IMR-90 (cell line): Measurements from ENCODE around the gene ANKMY2. TPM values are rescaled to one million over a fixed set of nuclear protein-coding genes. Genes with fewer than 3 reads are reported as not detected.

Experiments used
- ATAC-seq: fragments of 200-7000 bp; cut with Tn5 transposase; 2 replicates; pipeline ENCODE4 v1.9.1; 2020; ENCODE audit warnings: low read depth, mild to moderate bottlenecking, moderate library complexity
- BruUV-seq: library from RNA; stranded (reverse); fragments of 400-500 nt; replicated peaks from 2 replicates; lab custom pipeline; 2021; lab: Mats Ljungman, UMichigan
- CTCF ChIA-PET: fragments of 300-600 bp; formaldehyde crosslinking; extraction: SDS; loops from one replicate; lab custom pipeline; 2021; ENCODE audit warnings: antibody characterized with exemption; lab: Yijun Ruan, JAX
- POLR2A ChIA-PET: fragments of 300-600 bp; sonication (Branson Sonifier 250); formaldehyde crosslinking; loops from one replicate; lab custom pipeline; 2022; ENCODE audit warnings: antibody characterized with exemption; ENCODE audit not compliant: unreplicated experiment; lab: Charles Lee
- DNase-seq: peaks from one replicate; pipeline ENCODE4 v3.0.0; 2013
- H2AFZ ChIP-seq: replicated peaks from 2 replicates; pipeline ENCODE3; 2013; ENCODE audit warnings: low read length, mild to moderate bottlenecking; ENCODE audit not compliant: poor library complexity
- H2AK5ac ChIP-seq: 2 replicates; pipeline ENCODE4 v1.6.1; 2013; ENCODE audit warnings: low read depth, low read length, inconsistent platforms
- H2AK9ac ChIP-seq: replicated peaks from 2 replicates; pipeline ENCODE3; 2013; ENCODE audit warnings: mild to moderate bottlenecking, low read depth, low read length, moderate library complexity; ENCODE audit not compliant: poor library complexity
- H2BK120ac ChIP-seq: 2 replicates; pipeline ENCODE4 v1.6.1; 2013; ENCODE audit warnings: low read depth, low read length, inconsistent platforms
- H2BK15ac ChIP-seq: 3 replicates; pipeline ENCODE4 v1.6.1; 2013; ENCODE audit warnings: low read depth, low read length, inconsistent platforms
- H2BK20ac ChIP-seq: 2 replicates; pipeline ENCODE4 v1.6.1; 2013; ENCODE audit warnings: low read depth, mild to moderate bottlenecking, inconsistent platforms, low read length, moderate library complexity
- H2BK5ac ChIP-seq: 2 replicates; pipeline ENCODE4 v1.6.1; 2013; ENCODE audit warnings: mild to moderate bottlenecking, low read depth, low read length, inconsistent platforms; ENCODE audit not compliant: poor library complexity, severe bottlenecking
- H3K14ac ChIP-seq: replicated peaks from 2 replicates; pipeline ENCODE4 v1.6.1; 2013; ENCODE audit warnings: low read depth, low read length, inconsistent platforms
- H3K18ac ChIP-seq: 2 replicates; pipeline ENCODE4 v1.6.1; 2013; ENCODE audit warnings: low read depth, low read length, control low read depth
- H3K23ac ChIP-seq: 2 replicates; pipeline ENCODE4 v1.6.1; 2013; ENCODE audit warnings: low read depth, low read length, inconsistent platforms
- H3K27ac ChIP-seq: 2 replicates; pipeline ENCODE4 v1.5.1; 2013; ENCODE audit warnings: mild to moderate bottlenecking, control low read depth, low read length; ENCODE audit not compliant: insufficient read depth
- H3K27me3 ChIP-seq: 2 replicates; pipeline ENCODE4 v1.6.1; 2013; ENCODE audit warnings: low read length; ENCODE audit not compliant: control insufficient read depth, insufficient read depth
- H3K36me3 ChIP-seq: 2 replicates; pipeline ENCODE4 v1.6.1; 2013; ENCODE audit warnings: low read length, mixed read lengths; ENCODE audit not compliant: control insufficient read depth, insufficient read depth
- H3K4ac ChIP-seq: 2 replicates; pipeline ENCODE4 v1.6.1; 2013; ENCODE audit warnings: low read depth, low read length, inconsistent platforms
- H3K4me1 ChIP-seq: 2 replicates; pipeline ENCODE4 v1.6.1; 2013; ENCODE audit warnings: low read length, mixed read lengths; ENCODE audit not compliant: control insufficient read depth, insufficient read depth
- H3K4me2 ChIP-seq: 2 replicates; pipeline ENCODE4 v1.6.1; 2013; ENCODE audit warnings: low read depth, mild to moderate bottlenecking, control low read depth, low read length, moderate library complexity
- H3K4me3 ChIP-seq: 2 replicates; pipeline ENCODE4 v1.5.1; 2013; ENCODE audit warnings: low read depth, mild to moderate bottlenecking, control low read depth, low read length, moderate library complexity; ENCODE audit not compliant: insufficient read depth
- H3K56ac ChIP-seq: 2 replicates; pipeline ENCODE4 v1.6.1; 2013; ENCODE audit warnings: low read length, inconsistent platforms; ENCODE audit not compliant: insufficient read depth; ENCODE audit errors: extremely low read depth
- H3K79me1 ChIP-seq, 2 experiments: 2 replicates each; pipeline ENCODE4 v1.6.1; 2013; ENCODE audit warnings: low read length in 2 of 2, inconsistent platforms in 1 of 2, low read depth in 1 of 2
- H3K9ac ChIP-seq: 2 replicates; pipeline ENCODE4 v1.6.1; 2013; ENCODE audit warnings: low read depth, low read length, control low read depth
- H3K9me1 ChIP-seq: 2 replicates; pipeline ENCODE4 v1.6.1; 2013; ENCODE audit warnings: low read length, inconsistent platforms; ENCODE audit not compliant: insufficient read depth
- H3K9me3 ChIP-seq: 2 replicates; pipeline ENCODE4 v1.6.1; 2013; ENCODE audit warnings: low read length; ENCODE audit not compliant: control insufficient read depth, insufficient read depth
- H4K20me1 ChIP-seq: 2 replicates; pipeline ENCODE4 v1.6.1; 2013; ENCODE audit warnings: low read length, inconsistent platforms; ENCODE audit not compliant: insufficient read depth
- H4K5ac ChIP-seq: 2 replicates; pipeline ENCODE4 v1.6.1; 2013; ENCODE audit warnings: mild to moderate bottlenecking, low read depth, low read length, control low read depth
- H4K8ac ChIP-seq, 2 experiments: 2 replicates each; pipeline ENCODE4 v1.6.1; 2013; ENCODE audit warnings: low read depth in 2 of 2, low read length in 2 of 2, control low read depth in 1 of 2, inconsistent platforms in 1 of 2
- H4K91ac ChIP-seq: 2 replicates; pipeline ENCODE4 v1.6.1; 2013; ENCODE audit warnings: low read depth, low read length, inconsistent platforms; ENCODE audit not compliant: insufficient read depth
- BHLHE40 ChIP-seq: fragments of 150-350 bp; IDR thresholded peaks from 2 replicates; pipeline ENCODE4 v1.6.1; 2016; ENCODE audit warnings: mild to moderate bottlenecking, low read depth, low read length
- CEBPB ChIP-seq: IDR thresholded peaks from 2 replicates; pipeline ENCODE4 v1.6.1; 2012; ENCODE audit warnings: low read depth, low read length, improper control_type of control experiment
- MAFK ChIP-seq: IDR thresholded peaks from 2 replicates; pipeline ENCODE4 v1.6.1; 2012; ENCODE audit warnings: low read depth, low read length, improper control_type of control experiment
- MAZ ChIP-seq: IDR thresholded peaks from 2 replicates; pipeline ENCODE4 v1.6.1; 2012; ENCODE audit warnings: low read depth, mild to moderate bottlenecking, low read length, improper control_type of control experiment, moderate library complexity, borderline replicate concordance
- NFE2L2 ChIP-seq: fragments of 150-350 bp; IDR thresholded peaks from 2 replicates; pipeline ENCODE4 v1.6.1; 2016; ENCODE audit warnings: low read depth, mild to moderate bottlenecking, low read length
- POLR2A ChIP-seq: IDR thresholded peaks from 2 replicates; pipeline ENCODE4 v1.6.1; 2012; ENCODE audit warnings: mild to moderate bottlenecking, low read depth, low read length
- RCOR1 ChIP-seq: IDR thresholded peaks from 2 replicates; pipeline ENCODE4 v1.6.1; 2012; ENCODE audit warnings: mild to moderate bottlenecking, low read length, improper control_type of control experiment; ENCODE audit not compliant: insufficient replicate concordance
- RFX5 ChIP-seq: IDR thresholded peaks from 2 replicates; pipeline ENCODE4 v1.8.0; 2012; ENCODE audit warnings: low read depth, mild to moderate bottlenecking, low read length, moderate library complexity
- dilution Hi-C: fragments of 300-500 bp; cut with HindIII; formaldehyde crosslinking; loops from one replicate; pipeline ENCODE4 v1.14.3; 2018; ENCODE audit warnings: low sequenced_read_pairs; ENCODE audit not compliant: unreplicated experiment
- in situ Hi-C: fragments of 300-500 bp; cut with MboI; formaldehyde crosslinking; loops from 3 replicates; pipeline ENCODE4 v1.14.3; 2019; ENCODE audit warnings: low sequenced_read_pairs, inconsistent platforms, mixed read lengths
- intact Hi-C: fragments of 100-400 bp; cut with micrococcal nuclease; formaldehyde crosslinking; loops from 2 replicates; pipeline ENCODE4 v1.10.0; 2022
- polyA plus RNA-seq, 3 experiments: library from polyadenylated mRNA; depleted of rRNA; stranded (reverse); fragments of >200 nt; gene quantifications; 2 replicates each; pipeline ENCODE4 v1.2.3, GENCODE V29; 2012; ENCODE audit warnings: low replicate concordance in 1 of 3
- total RNA-seq: library from RNA; depleted of rRNA; stranded (reverse); fragments of >200 nt; gene quantifications from 2 replicates; pipeline ENCODE4 v1.2.3, GENCODE V29; 2012
- TF ChIP-seq, protein P1 (sequence below): fragments of 150-350 bp; IDR thresholded peaks from 2 replicates; pipeline ENCODE4 v1.6.1; 2016; ENCODE audit warnings: low read depth, mild to moderate bottlenecking, low read length, moderate library complexity, borderline replicate concordance
- TF ChIP-seq, protein P2 (sequence below): fragments of 150-350 bp; IDR thresholded peaks from 2 replicates; pipeline ENCODE4 v1.6.1; 2017; ENCODE audit warnings: mild to moderate bottlenecking, antibody characterized with exemption, low read length, low read depth

ANKMY2 gene
- total and polyA plus RNA-seq, 2 of the 4 experiments (the other 2 are of a cell fraction), result 19.5 to 41.9 TPM

DNA sequence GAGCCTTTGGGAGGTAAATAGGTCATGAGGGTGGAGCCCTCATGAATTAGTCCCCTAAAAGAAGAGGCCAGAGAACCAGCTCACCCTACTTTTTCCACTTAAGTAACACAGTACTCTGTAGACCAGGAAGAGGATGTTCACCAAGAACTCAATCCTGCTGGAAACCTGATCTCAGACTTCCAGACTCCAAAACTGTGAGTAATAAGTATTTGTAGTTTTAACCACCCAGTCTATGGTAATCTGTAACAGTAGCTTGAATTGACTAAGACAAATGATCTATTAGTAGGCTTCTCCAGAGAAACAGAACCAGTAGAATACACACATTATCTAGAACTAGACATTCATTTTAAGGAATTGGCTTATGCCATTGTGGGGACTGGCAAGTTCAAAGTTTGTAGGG lies 51.5 kb downstream of the ANKMY2 start:
- H2BK120ac ChIP-seq, result no peak overlapping the region
- H3K4me2 ChIP-seq, result no peak overlapping the region
- ATAC-seq, result peak; percentile 73
- no peaks in the 10 kb centered on the region for H3K79me1 ChIP-seq
- TF ChIP-seq CEBPB (no peak), POLR2A (no peak), RCOR1 (no peak), BHLHE40 (no peak), RFX5 (no peak), MAFK (no peak), MAZ (no peak), NFE2L2 (no peak)
- TF ChIP-seq, protein P1, sequence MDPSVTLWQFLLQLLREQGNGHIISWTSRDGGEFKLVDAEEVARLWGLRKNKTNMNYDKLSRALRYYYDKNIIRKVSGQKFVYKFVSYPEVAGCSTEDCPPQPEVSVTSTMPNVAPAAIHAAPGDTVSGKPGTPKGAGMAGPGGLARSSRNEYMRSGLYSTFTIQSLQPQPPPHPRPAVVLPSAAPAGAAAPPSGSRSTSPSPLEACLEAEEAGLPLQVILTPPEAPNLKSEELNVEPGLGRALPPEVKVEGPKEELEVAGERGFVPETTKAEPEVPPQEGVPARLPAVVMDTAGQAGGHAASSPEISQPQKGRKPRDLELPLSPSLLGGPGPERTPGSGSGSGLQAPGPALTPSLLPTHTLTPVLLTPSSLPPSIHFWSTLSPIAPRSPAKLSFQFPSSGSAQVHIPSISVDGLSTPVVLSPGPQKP, result no peak
- TF ChIP-seq, protein P2, sequence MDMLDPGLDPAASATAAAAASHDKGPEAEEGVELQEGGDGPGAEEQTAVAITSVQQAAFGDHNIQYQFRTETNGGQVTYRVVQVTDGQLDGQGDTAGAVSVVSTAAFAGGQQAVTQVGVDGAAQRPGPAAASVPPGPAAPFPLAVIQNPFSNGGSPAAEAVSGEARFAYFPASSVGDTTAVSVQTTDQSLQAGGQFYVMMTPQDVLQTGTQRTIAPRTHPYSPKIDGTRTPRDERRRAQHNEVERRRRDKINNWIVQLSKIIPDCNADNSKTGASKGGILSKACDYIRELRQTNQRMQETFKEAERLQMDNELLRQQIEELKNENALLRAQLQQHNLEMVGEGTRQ, result no peak
- H3K4me3 ChIP-seq, result no peak overlapping the region
- no peak overlapping the region for H4K91ac ChIP-seq
- H3K27me3 ChIP-seq, result no peaks in the 10 kb centered on the region
- H3K14ac ChIP-seq, result no peak overlapping the region
- H2BK5ac ChIP-seq, result no peak overlapping the region
- H4K8ac ChIP-seq, result no peak overlapping the region
- intact Hi-C loops, result no loop called here
- dilution Hi-C loops, result no loop called here
- no peaks in the 10 kb centered on the region for H4K20me1 ChIP-seq
- H2AK5ac ChIP-seq, result no peak overlapping the region
- no peak overlapping the region for H2AFZ ChIP-seq
- peak; percentile 70 for DNase-seq
- no peak overlapping the region for H2BK15ac ChIP-seq
- no peak overlapping the region for H3K27ac ChIP-seq
- H3K36me3 ChIP-seq, result peaks cover 1% of the 10 kb centered on the region; the same call in 1 of the 2 replicates
- H2AK9ac ChIP-seq, result no peak overlapping the region
- H3K9ac ChIP-seq, result no peak overlapping the region
- no TSS peak for BruUV-seq
- POLR2A ChIA-PET, result no interaction called here
- H3K9me1 ChIP-seq, result 0 out of 2 replicates have a peak, but pooled peaks cover 3% of the 10 kb centered on the region
- H3K4ac ChIP-seq, result no peak overlapping the region; the same call in 1 of the 2 replicates
- peaks cover 3% of the 10 kb centered on the region; the same call in 1 of the 2 replicates for H3K4me1 ChIP-seq
- CTCF ChIA-PET, result no interaction called here
- no peak overlapping the region for H2BK20ac ChIP-seq
- in situ Hi-C loops, result no loop called here
- no peak overlapping the region for H3K18ac ChIP-seq
- H4K5ac ChIP-seq, result no peak overlapping the region
- H3K9me3 ChIP-seq, result no peaks in the 10 kb centered on the region
- no peak overlapping the region for H3K56ac ChIP-seq
- no peak overlapping the region for H3K23ac ChIP-seq
